Hematopoietic multipotent progenitor cell treated with erythropoietin and hydrocortisone succinate and interleukin-3 and kit ligand, for 8 days (in vitro differentiated cells): Measurements from ENCODE around the gene PAMR1.

ENCODE experiments used
- DNase-seq: peaks from one replicate; pipeline ENCODE4 v3.0.0-alpha.2; 2015

The PAMR1 gene

GRCh38 chr11:35491231-35491871, 34.1 kb downstream of the PAMR1 start:
- DNase-seq = no peak

GRCh38 chr11:35488117-35488516, 37.3 kb downstream of the PAMR1 start:
- no peak for DNase-seq

- no peak for DNase-seq
These were observed 37.8 kb downstream of the PAMR1 start for GRCh38 chr11:35487532-35488078.

GRCh38 chr11:35486934-35487333, 38.5 kb downstream of the PAMR1 start:
- DNase-seq = no peak

GRCh38 chr11:35486446-35486845, 39.0 kb downstream of the PAMR1 start:
- DNase-seq = no peak

GRCh38 chr11:35485656-35486322, 39.6 kb downstream of the PAMR1 start:
- peak; percentile 68 for DNase-seq

- no peak for DNase-seq
These were observed 41.0 kb downstream of the PAMR1 start for GRCh38 chr11:35484435-35484834.

GRCh38 chr11:35483131-35483820, 42.1 kb downstream of the PAMR1 start:
- no peak for DNase-seq

GRCh38 chr11:35479731-35480130, 45.7 kb downstream of the PAMR1 start:
- no peak for DNase-seq

- DNase-seq = no peak
These were observed 46.8 kb downstream of the PAMR1 start for GRCh38 chr11:35478471-35479091.

GRCh38 chr11:35477901-35478300, 47.5 kb downstream of the PAMR1 start:
- no peak for DNase-seq

- no peak for DNase-seq
These were observed 50.7 kb downstream of the PAMR1 start for GRCh38 chr11:35474688-35475087.

- DNase-seq = no peak
These were observed 51.5 kb downstream of the PAMR1 start for GRCh38 chr11:35473795-35474374.

GRCh38 chr11:35470616-35471015, 54.8 kb downstream of the PAMR1 start:
- DNase-seq = no peak

- no peak for DNase-seq
These were observed 59.4 kb downstream of the PAMR1 start for GRCh38 chr11:35466058-35466457.

GRCh38 chr11:35464308-35464707, 61.1 kb downstream of the PAMR1 start:
- DNase-seq = no peak

- no peak for DNase-seq
These were observed 62.1 kb downstream of the PAMR1 start for GRCh38 chr11:35463331-35463751.

GRCh38 chr11:35461917-35462538, 63.4 kb downstream of the PAMR1 start:
- no peak for DNase-seq

GRCh38 chr11:35459489-35459888, 65.9 kb downstream of the PAMR1 start:
- no peak for DNase-seq

- no peak for DNase-seq
These were observed 66.6 kb downstream of the PAMR1 start for GRCh38 chr11:35458846-35459245.

- peak; percentile 16 for DNase-seq
These were observed 71.1 kb downstream of the PAMR1 start for GRCh38 chr11:35454362-35454761.

GRCh38 chr11:35436581-35437250, 88.7 kb downstream of the PAMR1 start:
- DNase-seq = no peak
